Retinal pigment epithelial cell (primary cell): ENCODE measurements around the gene DLGAP1.

Experiments
- DNase-seq: peaks from one replicate; pipeline ENCODE4 v3.0.0-alpha.2; 2010; ENCODE audit warnings: low read depth
- H3K4me3 ChIP-seq: 2 replicates; pipeline ENCODE4 v1.5.1; 2011; ENCODE audit warnings: mild to moderate bottlenecking, low read length, control low read depth, moderate library complexity
- CTCF ChIP-seq: conservative IDR thresholded peaks from 2 replicates; pipeline ENCODE4 v1.5.1; 2011; ENCODE audit warnings: low read depth, low read length, control low read depth, inconsistent platforms

DLGAP1 gene

GRCh38 chr18:3499501-3499900, 955.6 kb downstream of the DLGAP1 start:
- H3K4me3 ChIP-seq: peak overlapping the region; percentile 42
- no peak for DNase-seq
- no peak for TF ChIP-seq CTCF

GRCh38 chr18:3498698-3499471, 956.2 kb downstream of the DLGAP1 start:
- H3K4me3 ChIP-seq: peak overlapping the region; percentile 42
- DNase-seq: no peak
- TF ChIP-seq CTCF: no peak

GRCh38 chr18:3495691-3496430, 959.2 kb downstream of the DLGAP1 start:
- TF ChIP-seq CTCF: no peak
- DNase-seq: no peak
- no peak overlapping the region for H3K4me3 ChIP-seq

- no peak for TF ChIP-seq CTCF
- DNase-seq: no peak
- H3K4me3 ChIP-seq: no peak overlapping the region
These were observed 960.5 kb downstream of the DLGAP1 start for GRCh38 chr18:3494569-3494968.

GRCh38 chr18:3494245-3494526, 960.9 kb downstream of the DLGAP1 start:
- TF ChIP-seq CTCF: no peak
- DNase-seq: no peak
- H3K4me3 ChIP-seq: no peak overlapping the region

GRCh38 chr18:3493501-3494244, 961.4 kb downstream of the DLGAP1 start:
- no peak for TF ChIP-seq CTCF
- no peak overlapping the region for H3K4me3 ChIP-seq
- DNase-seq: no peak
